H1 (cell line): ENCODE measurements around the gene NDUFS7. TPM values are rescaled to one million over a fixed set of nuclear protein-coding genes. Genes with fewer than 3 reads are reported as not detected.

Source experiments
- CTCF ChIA-PET: fragments of 300-600 bp; sonication (Branson Sonifier 250); formaldehyde crosslinking; loops from one replicate; lab custom pipeline; 2021; ENCODE audit not compliant: partially characterized antibody; lab: Charles Lee
- POLR2A ChIA-PET: fragments of 300-600 bp; sonication (Branson Sonifier 250); formaldehyde crosslinking; loops from one replicate; lab custom pipeline; 2021; ENCODE audit warnings: inconsistent platforms; ENCODE audit not compliant: partially characterized antibody; lab: Charles Lee
- DNase-seq, 2 experiments: peaks; one replicate each; pipeline versions ENCODE4 v3.0.0 to v3.0.0-alpha.2; 2010 to 2022; ENCODE audit warnings: low spot score in 2 of 2, low read depth in 1 of 2, mixed read lengths in 1 of 2
- FAIRE-seq: peaks from 2 replicates; lab custom pipeline; 2011; peaks lifted over from hg19 to GRCh38; lab: Jason Lieb, UNC
- H2AFZ ChIP-seq: 2 replicates; pipeline ENCODE4 v1.8.1; 2012; ENCODE audit warnings: low read length, inconsistent platforms
- H2AK5ac ChIP-seq: 2 replicates; pipeline ENCODE4 v1.6.1; 2013; ENCODE audit warnings: low read depth, low read length
- H2BK120ac ChIP-seq: replicated peaks from 2 replicates; pipeline ENCODE3; 2013; ENCODE audit warnings: low read depth, low read length, inconsistent platforms
- H2BK12ac ChIP-seq: 2 replicates; pipeline ENCODE4 v1.6.1; 2013; ENCODE audit warnings: low read depth, low read length
- H2BK15ac ChIP-seq: 2 replicates; pipeline ENCODE4 v1.6.1; 2013; ENCODE audit warnings: low read length
- H2BK20ac ChIP-seq: 2 replicates; pipeline ENCODE4 v1.6.1; 2013; ENCODE audit warnings: low read length
- H2BK5ac ChIP-seq: 2 replicates; pipeline ENCODE4 v1.6.1; 2013; ENCODE audit warnings: low read depth, low read length
- H3K14ac ChIP-seq: 2 replicates; pipeline ENCODE4 v1.6.1; 2013; ENCODE audit warnings: inconsistent platforms; ENCODE audit not compliant: insufficient read length
- H3K18ac ChIP-seq: 2 replicates; pipeline ENCODE4 v1.6.1; 2013; ENCODE audit warnings: low read length; ENCODE audit errors: extremely low read depth
- H3K23ac ChIP-seq: 2 replicates; pipeline ENCODE4 v1.6.1; 2013; ENCODE audit warnings: inconsistent platforms; ENCODE audit not compliant: insufficient read length
- H3K23me2 ChIP-seq: 2 replicates; pipeline ENCODE4 v1.6.1; 2013; ENCODE audit warnings: low read depth, low read length
- H3K27ac ChIP-seq: 2 replicates; pipeline ENCODE4 v1.6.1; 2011; ENCODE audit warnings: low read depth, low read length, inconsistent platforms
- H3K27me3 ChIP-seq, 4 experiments: replicated peaks in 1 of 4; 1 replicate in 1 of 4; 2 replicates in 3 of 4; pipeline versions ENCODE4 v1.6.1 to v1.8.1; 2011 to 2013; ENCODE audit warnings: low read length in 3 of 4, mild to moderate bottlenecking in 3 of 4, inconsistent platforms in 2 of 4, mixed read lengths in 2 of 4, moderate library complexity in 1 of 4; ENCODE audit not compliant: control insufficient read depth in 3 of 4, insufficient read depth in 3 of 4; ENCODE audit errors: extremely low read depth in 1 of 4
- H3K36me3 ChIP-seq, 4 experiments: 2 replicates each; pipeline versions ENCODE4 v1.6.1 to v1.8.1; 2011 to 2013; ENCODE audit warnings: mild to moderate bottlenecking in 4 of 4, low read length in 3 of 4, moderate library complexity in 2 of 4, control low read depth in 1 of 4, inconsistent platforms in 1 of 4; ENCODE audit not compliant: insufficient read depth in 4 of 4, control insufficient read depth in 2 of 4
- H3K4ac ChIP-seq: replicated peaks from 2 replicates; pipeline ENCODE3; 2013; ENCODE audit warnings: low read length, low read depth, mixed read lengths, inconsistent platforms; ENCODE audit not compliant: insufficient read length
- H3K4me1 ChIP-seq, 4 experiments: replicated peaks in 1 of 4; 1 replicate in 1 of 4; 2 replicates in 3 of 4; pipeline versions ENCODE4 v1.6.1 to v1.8.1; 2011 to 2013; ENCODE audit warnings: low read length in 3 of 4, inconsistent platforms in 2 of 4, mixed read lengths in 1 of 4; ENCODE audit not compliant: insufficient read depth in 4 of 4, control insufficient read depth in 3 of 4
- H3K4me2 ChIP-seq, 2 experiments: 2 replicates each; pipeline versions ENCODE4 v1.6.1 to v1.8.1; 2011 to 2013; ENCODE audit warnings: low read depth in 2 of 2, low read length in 2 of 2, control low read depth in 1 of 2, inconsistent platforms in 1 of 2, mild to moderate bottlenecking in 1 of 2; ENCODE audit not compliant: insufficient read depth in 1 of 2
- H3K4me3 ChIP-seq, 4 experiments: fragments of 200-600, 300-600 bp in 1 of 4; sonication (generic), shearing (Covaris generic), sonication (Bioruptor Twin) in 1 of 4; 2 replicates each; pipeline versions ENCODE4 v1.5.1 to v1.8.1; 2011 to 2016; ENCODE audit warnings: low read length in 4 of 4, low read depth in 3 of 4, control low read depth in 2 of 4, inconsistent platforms in 2 of 4, mild to moderate bottlenecking in 2 of 4, mixed read lengths in 1 of 4, moderate library complexity in 1 of 4; ENCODE audit not compliant: insufficient read depth in 2 of 4; ENCODE audit errors: extremely low read depth in 1 of 4
- H3K56ac ChIP-seq: replicated peaks from 2 replicates; pipeline ENCODE3; 2013; ENCODE audit warnings: low read depth, mild to moderate bottlenecking, mixed read lengths, low read length, inconsistent platforms; ENCODE audit not compliant: insufficient read length
- H3K79me1 ChIP-seq: 2 replicates; pipeline ENCODE4 v1.6.1; 2013; ENCODE audit warnings: low read depth, low read length, control low read depth
- H3K79me2 ChIP-seq, 2 experiments: 2 replicates each; pipeline versions ENCODE4 v1.6.1 to v1.8.1; 2012 to 2013; ENCODE audit warnings: low read length in 2 of 2, mild to moderate bottlenecking in 2 of 2, inconsistent platforms in 1 of 2; ENCODE audit not compliant: insufficient read depth in 2 of 2, control insufficient read depth in 1 of 2
- H3K9ac ChIP-seq, 4 experiments: replicated peaks in 1 of 4; 1 replicate in 1 of 4; 2 replicates in 3 of 4; pipeline versions ENCODE4 v1.6.1 to v1.8.1; 2011 to 2013; ENCODE audit warnings: low read depth in 3 of 4, low read length in 3 of 4, control low read depth in 2 of 4, mild to moderate bottlenecking in 2 of 4, moderate library complexity in 2 of 4, inconsistent platforms in 1 of 4; ENCODE audit errors: extremely low read depth in 1 of 4
- H3K9me3 ChIP-seq, 2 experiments: 2 replicates each; pipeline versions ENCODE4 v1.6.1 to v1.8.1; 2012 to 2013; ENCODE audit warnings: mild to moderate bottlenecking in 2 of 2, moderate library complexity in 2 of 2, control low read depth in 1 of 2, inconsistent platforms in 1 of 2, low read depth in 1 of 2, low read length in 1 of 2, mixed read lengths in 1 of 2; ENCODE audit not compliant: insufficient read depth in 2 of 2
- H4K20me1 ChIP-seq, 2 experiments: replicated peaks in 1 of 2; 2 replicates each; pipeline versions ENCODE3 to v1.8.1; 2011 to 2013; ENCODE audit warnings: inconsistent platforms in 2 of 2, low read length in 2 of 2, mild to moderate bottlenecking in 1 of 2; ENCODE audit not compliant: insufficient read depth in 2 of 2, control insufficient read depth in 1 of 2
- H4K5ac ChIP-seq: 2 replicates; pipeline ENCODE4 v1.6.1; 2013; ENCODE audit warnings: low read length, low read depth, mixed read lengths, inconsistent platforms; ENCODE audit not compliant: insufficient read length
- H4K8ac ChIP-seq: 2 replicates; pipeline ENCODE4 v1.8.0; 2013; ENCODE audit warnings: mild to moderate bottlenecking, moderate library complexity, low read length, inconsistent platforms; ENCODE audit not compliant: insufficient read depth; ENCODE audit errors: extremely low read depth
- H4K91ac ChIP-seq: replicated peaks from 2 replicates; pipeline ENCODE3; 2013; ENCODE audit warnings: low read length, mixed read lengths, inconsistent platforms; ENCODE audit not compliant: insufficient read length
- CREB1 ChIP-seq: IDR thresholded peaks from 2 replicates; pipeline ENCODE4 v1.6.1; 2012; ENCODE audit warnings: inconsistent platforms
- CTCF ChIP-seq, 3 experiments: IDR thresholded peaks; 1 replicate in 2 of 3; 2 replicates in 1 of 3; pipeline versions ENCODE4 v1.5.1 to v1.6.1; 2011; ENCODE audit warnings: low read length in 3 of 3, mild to moderate bottlenecking in 3 of 3, inconsistent platforms in 2 of 3, low read depth in 1 of 3, moderate library complexity in 1 of 3; ENCODE audit not compliant: insufficient read depth in 1 of 3; ENCODE audit errors: control extremely low read depth in 1 of 3
- E2F6 ChIP-seq: IDR thresholded peaks from 2 replicates; pipeline ENCODE4 v1.6.1; 2012; ENCODE audit warnings: inconsistent platforms
- GABPA ChIP-seq: IDR thresholded peaks from 2 replicates; pipeline ENCODE4 v1.6.1; 2011; ENCODE audit warnings: mild to moderate bottlenecking, low read length, moderate library complexity, borderline replicate concordance; ENCODE audit not compliant: insufficient read depth
- SIN3A ChIP-seq, 2 experiments: IDR thresholded peaks in 1 of 2; conservative IDR thresholded peaks in 1 of 2; 2 replicates each; pipeline ENCODE4 v1.6.1; 2011 to 2012; ENCODE audit warnings: low read length in 2 of 2, improper control_type of control experiment in 1 of 2, low read depth in 1 of 2, mild to moderate bottlenecking in 1 of 2
- SP1 ChIP-seq: IDR thresholded peaks from 2 replicates; pipeline ENCODE4 v1.6.1; 2011; ENCODE audit warnings: low read depth, low read length
- USF2 ChIP-seq: IDR thresholded peaks from 2 replicates; pipeline ENCODE4 v1.6.1; 2011; ENCODE audit warnings: low read length, improper control_type of control experiment
- ZNF274 ChIP-seq: IDR thresholded peaks from 2 replicates; pipeline ENCODE4 v1.7.0; 2012; ENCODE audit warnings: low read length, borderline replicate concordance; ENCODE audit errors: extremely low read depth
- WGBS, 2 experiments: shearing (Covaris generic) in 1 of 2; methylation state at CpG; one replicate each; pipeline versions ENCODE4 v1.1.6 to v1.1.7; 2013 to 2015; ENCODE audit warnings: low lambda C conversion rate in 2 of 2, mixed read lengths in 2 of 2, inconsistent platforms in 1 of 2, low coverage in 1 of 2, missing lambda C conversion rate in 1 of 2; ENCODE audit not compliant: insufficient replicate concordance in 2 of 2, insufficient coverage in 1 of 2, insufficient read length in 1 of 2; ENCODE audit errors: extremely low coverage in 1 of 2, missing lambda C conversion rate in 1 of 2; 5-methylcytosine and 5-hydroxymethylcytosine counted together
- polyA plus RNA-seq, 7 experiments: library from polyadenylated mRNA; depleted of rRNA in 3 of 7; stranded (reverse) in 5 of 7; unstranded in 2 of 7; fragments of >200 nt in 5 of 7; fragments of 200-250 nt in 2 of 7; gene quantifications; 1 replicate in 5 of 7; 2 replicates in 1 of 7; 4 replicates in 1 of 7; pipeline versions ENCODE4 v1.2.1 to v1.2.3, GENCODE V29; 2011 to 2013; ENCODE audit warnings: missing spikeins in 2 of 7, mixed read lengths in 2 of 7
- total RNA-seq: library from RNA; stranded (reverse); fragmentation: NEBNext Ultra II Directional; extraction: Animal tissue kit (Norgen Biotek cat#: 25700); gene quantifications from 2 replicates; pipeline ENCODE4 v1.2.1, GENCODE V29; 2021

NDUFS7 gene
- total and polyA plus RNA-seq, 2 of the 8 experiments (the other 6 are each of a cell fraction or from before 2014, with no cell fraction given): 78.1 to 309 TPM

GRCh38 chr19:1437609-1438008 is 53.9 kb downstream of the NDUFS7 start:
- Histone ChIP-seq H2BK12ac (no peak overlapping the region), H4K8ac (no peak overlapping the region), H2AFZ (no peak overlapping the region), H3K23me2 (peaks cover 3% of the 10 kb centered on the region; the same call in 1 of the 2 replicates), H2BK15ac (no peak overlapping the region), H2BK20ac (no peak overlapping the region), H3K36me3 (peaks cover 35 to 59% (median 45%) of the 10 kb centered on the region in 4 experiments), H3K79me2 (peaks cover 2 to 24% of the 10 kb centered on the region in 2 experiments; a peak in 3 of 4 replicates), H3K9ac (no peak overlapping the region), H3K27me3 (no peaks in the 10 kb centered on the region), H3K79me1 (peaks cover 6% of the 10 kb centered on the region), H2BK120ac (no peak overlapping the region), H2AK5ac (no peak overlapping the region), H3K4me1 (peaks cover 0 to 5% (median 4%) of the 10 kb centered on the region in 4 experiments; a peak in 4 of 7 replicates), H3K14ac (no peak overlapping the region), H3K9me3 (no peaks in the 10 kb centered on the region), H3K56ac (no peak overlapping the region), H3K4ac (no peak overlapping the region), H3K27ac (no peak overlapping the region), H4K20me1 (peaks cover 26 to 31% of the 10 kb centered on the region in 2 experiments), H3K23ac (no peak overlapping the region), H2BK5ac (no peak overlapping the region), H3K4me3 (peak overlapping the region in 1 of 4 experiments; percentile 89; a peak in 1 of 8 replicates), H4K91ac (no peak overlapping the region), H4K5ac (no peak overlapping the region), H3K4me2 (0 out of 4 replicates have a peak overlapping the region, but pooled peaks of 1 of the 2 experiments have one; percentile 30), H3K18ac (no peak overlapping the region)
- FAIRE-seq: no peak
- 86% methylated on average over 8 of the region's 8 CpGs; no CpG with 5 or more reads in 1 of the 2 experiments for WGBS, 2 experiments
- ChIA-PET CTCF (interaction anchor here (0.6 to 2.0 kb wide), 4 partner anchors 11 to 67 kb away, joined by 3 to 8 read pairs (median 5); no protein-coding TSS in a partner anchor), POLR2A (interaction anchor here (0.6 to 3.8 kb wide), 13 partner anchors 13 to 175 kb away, joined by 3 to 24 read pairs (median 3); no protein-coding TSS in a partner anchor)
- DNase-seq: no peak
- TF ChIP-seq SP1 (no peak), E2F6 (no peak), USF2 (no peak), GABPA (no peak), ZNF274 (no peak), SIN3A (conservative IDR thresholded peaks at IDR 0.05 in 1 of 2, IDR thresholded peaks at IDR 0.05 in 1 of 2; ENCODE audit: low read depth in 1 of 2, low read length in 2 of 2) (no peak), CTCF (IDR thresholded peaks at IDR 0.05; ENCODE audit: control extremely low read depth in 1 of 3, insufficient read depth in 1 of 3, low read depth in 1 of 3, low read length in 3 of 3) (no peak), CREB1 (no peak)
